ENCODE results near the gene JAK2. TPM values are rescaled to one million over a fixed set of nuclear protein-coding genes. Genes with fewer than 3 reads are reported as not detected.

Gene JAK2
- total and polyA plus RNA-seq, 10 of the 15 experiments (the other 5 are each of a cell fraction or from before 2014, with no cell fraction given), result 4.1 to 22.9 (median 13.7) TPM

DNA sequence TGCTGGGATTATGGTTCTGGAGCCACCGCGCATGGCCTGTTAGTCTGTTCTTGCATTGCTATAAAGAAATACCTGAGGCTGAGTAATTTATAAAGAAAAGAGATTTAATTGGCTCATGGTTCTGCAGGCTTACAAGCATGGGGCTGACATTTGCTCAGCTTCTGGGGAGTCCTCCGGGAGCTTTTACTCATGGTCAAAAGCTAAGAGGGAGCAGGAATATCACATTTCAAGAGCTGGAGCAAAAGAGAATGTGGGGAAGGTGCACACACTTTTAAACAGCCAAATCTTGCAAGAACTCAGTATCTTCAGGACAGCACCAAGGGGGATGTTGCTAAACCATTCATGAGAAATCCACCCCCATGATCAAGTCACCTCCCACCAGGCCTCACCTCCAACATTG, 12.1 kb downstream of the JAK2 start:
- peaks cover 7% of the 10 kb centered on the region for H3K9me3 ChIP-seq (replicated peaks; ENCODE audit: control insufficient read depth, insufficient read depth, low read length)
- peaks cover 3 to 11% of the 10 kb centered on the region in 2 experiments; a peak in 3 of 4 replicates for H3K36me3 ChIP-seq (ENCODE audit: control insufficient read depth in 2 of 2, insufficient read depth in 2 of 2, low read length in 1 of 2)
- CTCF ChIA-PET, result interaction anchor here (0.7 kb wide), 1 partner anchor 69 kb away, joined by 4 read pairs; no protein-coding TSS in a partner anchor
- in situ Hi-C loops (cut with MboI) (no loop called here), intact Hi-C loops (cut with micrococcal nuclease; ENCODE audit: unreplicated experiment) (no loop called here)
- no peak overlapping the region for H2AFZ ChIP-seq (ENCODE audit: control insufficient read depth, low read depth, low read length)
- no peak overlapping the region for H3K4me2 ChIP-seq (ENCODE audit: control insufficient read depth, insufficient read depth)
- no peak for FAIRE-seq
- DNase-seq (ENCODE audit: low read depth, low spot score), result no peak
- TF ChIP-seq POU2F2 (IDR thresholded peaks at IDR 0.05; ENCODE audit: borderline replicate concordance, low read depth, low read length) (no peak), SRF (IDR thresholded peaks at IDR 0.05; ENCODE audit: low read depth in 2 of 2, low read length in 2 of 2) (no peak), KAT2A (conservative IDR thresholded peaks at IDR 0.05; ENCODE audit: control insufficient read depth, low read depth, low read length) (no peak), NFIC (IDR thresholded peaks at IDR 0.05; ENCODE audit: low read depth, low read length) (no peak)
- TF ChIP-seq, protein P1, sequence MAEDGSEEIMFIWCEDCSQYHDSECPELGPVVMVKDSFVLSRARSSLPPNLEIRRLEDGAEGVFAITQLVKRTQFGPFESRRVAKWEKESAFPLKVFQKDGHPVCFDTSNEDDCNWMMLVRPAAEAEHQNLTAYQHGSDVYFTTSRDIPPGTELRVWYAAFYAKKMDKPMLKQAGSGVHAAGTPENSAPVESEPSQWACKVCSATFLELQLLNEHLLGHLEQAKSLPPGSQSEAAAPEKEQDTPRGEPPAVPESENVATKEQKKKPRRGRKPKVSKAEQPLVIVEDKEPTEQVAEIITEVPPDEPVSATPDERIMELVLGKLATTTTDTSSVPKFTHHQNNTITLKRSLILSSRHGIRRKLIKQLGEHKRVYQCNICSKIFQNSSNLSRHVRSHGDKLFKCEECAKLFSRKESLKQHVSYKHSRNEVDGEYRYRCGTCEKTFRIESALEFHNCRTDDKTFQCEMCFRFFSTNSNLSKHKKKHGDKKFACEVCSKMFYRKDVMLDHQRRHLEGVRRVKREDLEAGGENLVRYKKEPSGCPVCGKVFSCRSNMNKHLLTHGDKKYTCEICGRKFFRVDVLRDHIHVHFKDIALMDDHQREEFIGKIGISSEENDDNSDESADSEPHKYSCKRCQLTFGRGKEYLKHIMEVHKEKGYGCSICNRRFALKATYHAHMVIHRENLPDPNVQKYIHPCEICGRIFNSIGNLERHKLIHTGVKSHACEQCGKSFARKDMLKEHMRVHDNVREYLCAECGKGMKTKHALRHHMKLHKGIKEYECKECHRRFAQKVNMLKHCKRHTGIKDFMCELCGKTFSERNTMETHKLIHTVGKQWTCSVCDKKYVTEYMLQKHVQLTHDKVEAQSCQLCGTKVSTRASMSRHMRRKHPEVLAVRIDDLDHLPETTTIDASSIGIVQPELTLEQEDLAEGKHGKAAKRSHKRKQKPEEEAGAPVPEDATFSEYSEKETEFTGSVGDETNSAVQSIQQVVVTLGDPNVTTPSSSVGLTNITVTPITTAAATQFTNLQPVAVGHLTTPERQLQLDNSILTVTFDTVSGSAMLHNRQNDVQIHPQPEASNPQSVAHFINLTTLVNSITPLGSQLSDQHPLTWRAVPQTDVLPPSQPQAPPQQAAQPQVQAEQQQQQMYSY (CRISPR knock-in tag; IDR thresholded peaks at IDR 0.05), result no peak
- no peaks in the 10 kb centered on the region for H3K4me1 ChIP-seq (ENCODE audit: control insufficient read depth, insufficient read depth, low read length)
- SMC1A ChIA-PET (ENCODE audit: uncharacterized antibody, unreplicated experiment), result no interaction called here
- BruUV-seq (replicated peaks), result no TSS peak
- H4K20me1 ChIP-seq (ENCODE audit: control insufficient read depth, insufficient read depth), result no peaks in the 10 kb centered on the region
- H3K27ac ChIP-seq (ENCODE audit: control insufficient read depth, insufficient read depth), result no peak overlapping the region
- WGBS (ENCODE audit: insufficient coverage, insufficient replicate concordance, low lambda C conversion rate, missing lambda C conversion rate), result 100% methylated on average over 3 of the region's 3 CpGs
- H3K79me2 ChIP-seq (ENCODE audit: control insufficient read depth, insufficient read depth, low read length), result peaks cover 26% of the 10 kb centered on the region
- H3K9ac ChIP-seq (ENCODE audit: control insufficient read depth, insufficient read depth, low read length), result no peak overlapping the region
- POLR2A ChIA-PET, result interaction anchor here (0.6 kb wide), 1 partner anchor 17 kb away, joined by 9 read pairs; no protein-coding TSS in a partner anchor
- H3K27me3 ChIP-seq (replicated peaks in 1 of 2; ENCODE audit: control insufficient read depth in 2 of 2, insufficient read depth in 2 of 2, low read length in 1 of 2), result no peaks in the 10 kb centered on the region
- RAD21 ChIA-PET (ENCODE audit: unreplicated experiment), result interaction anchor here (0.7 kb wide), 1 partner anchor 9 kb away, joined by 3 read pairs; no protein-coding TSS in a partner anchor
- H3K4me3 ChIP-seq, result no peak overlapping the region
- no peak for ATAC-seq
